Upper lobe of right lung (tissue), 1 donor: ENCODE measurements around the gene LAPTM4A. TPM values are rescaled to one million over a fixed set of nuclear protein-coding genes. Genes with fewer than 3 reads are reported as not detected.
A peak's percentile ranks its signal among the peaks of the same experiment; 100 is the strongest.

Source experiments
- ATAC-seq: fragments of 200-7000 bp; cut with Tn5 transposase; one replicate; pipeline ENCODE4 v1.9.1; 2020; ENCODE audit warnings: mild to moderate bottlenecking, moderate library complexity
- DNase-seq: peaks from one replicate; pipeline ENCODE4 v3.0.0-alpha.2; 2020
- H3K27ac ChIP-seq: fragments of 200-600 bp; one replicate; pipeline ENCODE4 v1.8.0; 2022
- H3K27me3 ChIP-seq: fragments of 200-600 bp; one replicate; pipeline ENCODE4 v1.8.0; 2022; ENCODE audit warnings: mild to moderate bottlenecking
- H3K36me3 ChIP-seq: fragments of 200-600 bp; one replicate; pipeline ENCODE4 v1.8.0; 2022
- H3K4me1 ChIP-seq: fragments of 200-600 bp; one replicate; pipeline ENCODE4 v1.8.0; 2022
- H3K4me3 ChIP-seq: fragments of 200-600 bp; one replicate; pipeline ENCODE4 v1.8.0; 2022; ENCODE audit warnings: mild to moderate bottlenecking
- H3K9me3 ChIP-seq: fragments of 200-600 bp; one replicate; pipeline ENCODE4 v1.8.0; 2022
- intact Hi-C: fragments of 100-400 bp; cut with DNase I; formaldehyde crosslinking; loops from one replicate; pipeline ENCODE4 v1.11.0; 2022
- total RNA-seq: library from RNA; stranded (reverse); fragmentation: NEBNext Ultra II Directional; extraction: Animal tissue kit (Norgen Biotek cat#: 25700); gene quantifications from one replicate; pipeline ENCODE4 v1.2.1, GENCODE V29; 2021
- TF ChIP-seq, protein P1 (sequence below): fragments of 200-600 bp; IDR thresholded peaks from one replicate; pipeline ENCODE4 v1.8.0; 2022; ENCODE audit warnings: antibody characterized with exemption
- donor health status: DM: no; HTN: yes; CAD: no; lungs with severe emphysema.

Gene LAPTM4A
- total RNA-seq, 1 donor from 2014 or later, result 245 TPM

DNA sequence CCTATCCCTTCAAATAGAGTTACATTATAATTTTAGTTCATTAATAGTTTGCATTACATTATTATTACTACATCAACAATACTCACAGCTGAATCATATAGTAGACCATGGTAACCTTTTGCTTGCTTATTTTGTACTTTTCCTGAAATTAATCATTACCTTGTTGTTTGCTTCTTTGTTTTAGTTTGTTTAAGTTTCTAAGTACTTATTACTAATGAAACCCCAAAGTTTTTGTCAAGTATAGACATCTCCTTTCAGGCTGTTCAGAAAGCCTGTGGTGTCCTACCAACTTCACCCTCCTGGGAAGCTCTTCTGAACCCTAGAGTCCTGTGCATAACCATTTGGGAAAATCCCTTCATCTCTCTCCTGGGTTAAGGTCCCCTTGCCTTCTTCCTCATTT, 43.5 kb upstream of the LAPTM4A start:
- Histone ChIP-seq H3K27me3 (no peaks in the 10 kb centered on the region), H3K4me3 (no peak overlapping the region), H3K36me3 (no peaks in the 10 kb centered on the region), H3K9me3 (no peaks in the 10 kb centered on the region), H3K4me1 (no peaks in the 10 kb centered on the region), H3K27ac (no peak overlapping the region)
- TF ChIP-seq, protein P1, sequence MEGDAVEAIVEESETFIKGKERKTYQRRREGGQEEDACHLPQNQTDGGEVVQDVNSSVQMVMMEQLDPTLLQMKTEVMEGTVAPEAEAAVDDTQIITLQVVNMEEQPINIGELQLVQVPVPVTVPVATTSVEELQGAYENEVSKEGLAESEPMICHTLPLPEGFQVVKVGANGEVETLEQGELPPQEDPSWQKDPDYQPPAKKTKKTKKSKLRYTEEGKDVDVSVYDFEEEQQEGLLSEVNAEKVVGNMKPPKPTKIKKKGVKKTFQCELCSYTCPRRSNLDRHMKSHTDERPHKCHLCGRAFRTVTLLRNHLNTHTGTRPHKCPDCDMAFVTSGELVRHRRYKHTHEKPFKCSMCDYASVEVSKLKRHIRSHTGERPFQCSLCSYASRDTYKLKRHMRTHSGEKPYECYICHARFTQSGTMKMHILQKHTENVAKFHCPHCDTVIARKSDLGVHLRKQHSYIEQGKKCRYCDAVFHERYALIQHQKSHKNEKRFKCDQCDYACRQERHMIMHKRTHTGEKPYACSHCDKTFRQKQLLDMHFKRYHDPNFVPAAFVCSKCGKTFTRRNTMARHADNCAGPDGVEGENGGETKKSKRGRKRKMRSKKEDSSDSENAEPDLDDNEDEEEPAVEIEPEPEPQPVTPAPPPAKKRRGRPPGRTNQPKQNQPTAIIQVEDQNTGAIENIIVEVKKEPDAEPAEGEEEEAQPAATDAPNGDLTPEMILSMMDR, result no peak
- DNase-seq (no peak), ATAC-seq (no peak)
- intact Hi-C loops, result loop anchor here (10.0 kb wide), 1 partner anchor 80 kb away; the partner anchor contains the start of gene MATN3

DNA sequence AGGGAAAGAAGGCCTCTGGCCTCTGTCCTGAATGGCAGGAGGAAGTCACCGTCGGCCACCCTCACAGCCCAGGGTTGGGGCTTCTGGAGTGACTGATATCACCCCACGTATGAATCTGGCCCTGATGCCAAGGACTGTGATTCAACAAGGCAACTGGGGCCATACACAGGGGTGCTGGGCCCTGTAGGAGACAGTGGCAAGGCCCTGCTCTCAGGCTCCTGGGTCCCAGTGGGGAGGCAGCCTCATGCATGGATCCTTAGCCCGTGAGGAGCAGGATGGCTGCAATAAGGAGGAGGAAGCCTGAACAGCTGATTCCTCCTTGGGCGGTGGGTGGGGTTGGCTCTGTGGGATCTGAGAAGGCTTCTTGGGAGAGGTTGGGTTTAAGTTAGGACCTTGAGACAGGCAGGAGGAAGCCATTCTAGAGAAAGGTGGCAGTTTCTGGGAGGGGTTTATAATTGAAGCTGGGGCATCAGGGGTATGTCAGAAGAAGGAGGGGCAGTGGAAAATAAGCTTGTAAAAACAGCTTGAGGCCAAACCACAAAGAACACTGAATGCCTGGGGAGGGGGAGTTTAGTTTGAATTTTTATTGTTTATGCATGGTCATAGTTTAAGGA, 42.8 kb upstream of the LAPTM4A start:
- ATAC-seq (no peak), DNase-seq (no peak)
- no peaks in the 10 kb centered on the region for H3K36me3 ChIP-seq
- H3K27me3 ChIP-seq, result no peaks in the 10 kb centered on the region
- no peaks in the 10 kb centered on the region for H3K9me3 ChIP-seq
- TF ChIP-seq, protein P1, result no peak
- no peak overlapping the region for H3K27ac ChIP-seq
- no peak overlapping the region for H3K4me3 ChIP-seq
- H3K4me1 ChIP-seq, result no peaks in the 10 kb centered on the region
- intact Hi-C loops, result loop anchor here (10.0 kb wide), 1 partner anchor 79 kb away; the partner anchor contains the start of gene MATN3

DNA sequence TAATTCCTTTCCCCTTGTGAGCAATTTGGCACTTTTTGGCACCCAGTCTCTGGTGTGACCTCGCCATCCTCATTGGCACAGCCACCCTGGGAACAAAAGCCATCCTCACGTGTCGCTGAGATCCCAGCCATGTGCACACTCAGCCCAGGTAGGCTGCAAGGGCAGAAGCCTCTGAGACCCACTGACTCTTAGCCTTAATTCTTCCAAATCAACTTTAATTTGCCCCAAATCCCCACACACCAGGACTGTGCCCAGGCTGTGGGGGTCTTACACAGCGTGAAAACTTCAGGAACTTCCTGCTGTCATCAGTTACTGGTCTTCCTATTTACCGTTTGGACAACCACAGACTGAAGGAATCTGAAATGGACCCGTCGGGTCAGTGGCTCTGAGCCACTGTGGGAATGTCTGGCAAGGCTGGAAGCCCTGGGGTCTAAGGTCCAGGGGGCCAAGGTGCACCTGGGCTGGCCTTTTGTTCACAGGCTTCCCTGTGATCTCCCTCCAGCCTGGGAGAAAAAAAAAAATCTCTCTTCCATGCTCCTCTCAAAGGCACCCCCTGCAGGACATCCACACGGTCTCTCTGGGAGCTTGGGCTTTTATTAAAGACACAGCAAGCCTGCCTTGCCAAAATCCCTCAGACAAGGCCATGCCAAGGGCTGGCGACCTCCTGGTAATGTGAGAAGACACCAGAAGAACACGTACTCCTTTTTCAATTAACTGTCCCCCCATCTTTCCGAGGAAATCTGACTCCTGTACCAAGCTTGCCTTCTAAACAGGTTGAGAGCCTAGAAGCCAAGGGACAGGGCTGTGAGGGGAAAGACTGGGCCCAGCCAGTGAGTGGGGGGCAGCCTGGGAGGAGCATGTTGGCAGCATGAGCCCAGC, 42.1 kb upstream of the LAPTM4A start:
- no peaks in the 10 kb centered on the region for H3K27me3 ChIP-seq
- H3K36me3 ChIP-seq, result no peaks in the 10 kb centered on the region
- TF ChIP-seq, protein P1, result peak; percentile 40
- intact Hi-C loops, result loop anchor here (10.0 kb wide), 1 partner anchor 79 kb away; the partner anchor contains the start of gene MATN3
- H3K9me3 ChIP-seq, result no peaks in the 10 kb centered on the region
- no peak for DNase-seq
- no peak overlapping the region for H3K27ac ChIP-seq
- peak; percentile 26 for ATAC-seq
- H3K4me1 ChIP-seq, result no peaks in the 10 kb centered on the region
- no peak overlapping the region for H3K4me3 ChIP-seq

DNA sequence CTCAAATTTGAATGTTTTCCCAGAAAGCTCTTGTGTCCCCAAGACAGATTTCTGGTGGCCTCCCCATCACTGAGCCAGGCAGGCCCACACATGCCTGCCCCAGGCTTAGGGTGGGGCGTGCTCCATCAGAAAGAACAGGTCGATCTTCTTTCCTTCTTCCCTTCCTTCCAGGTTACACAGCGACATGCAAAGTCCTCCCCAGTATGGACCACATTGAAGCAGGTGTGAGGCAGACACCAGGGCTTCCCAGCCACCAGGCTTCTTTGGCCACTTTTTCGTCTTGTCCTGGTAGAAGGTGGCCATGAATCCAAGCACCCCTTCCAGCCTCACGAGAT, 41.4 kb upstream of the LAPTM4A start:
- Histone ChIP-seq H3K4me1 (no peaks in the 10 kb centered on the region), H3K27ac (no peak overlapping the region), H3K36me3 (no peaks in the 10 kb centered on the region), H3K4me3 (no peak overlapping the region), H3K27me3 (no peaks in the 10 kb centered on the region), H3K9me3 (no peaks in the 10 kb centered on the region)
- intact Hi-C loops, result loop anchor here (10.0 kb wide), 1 partner anchor 78 kb away; the partner anchor contains the start of gene MATN3
- TF ChIP-seq, protein P1, result no peak
- DNase-seq (no peak), ATAC-seq (no peak)

DNA sequence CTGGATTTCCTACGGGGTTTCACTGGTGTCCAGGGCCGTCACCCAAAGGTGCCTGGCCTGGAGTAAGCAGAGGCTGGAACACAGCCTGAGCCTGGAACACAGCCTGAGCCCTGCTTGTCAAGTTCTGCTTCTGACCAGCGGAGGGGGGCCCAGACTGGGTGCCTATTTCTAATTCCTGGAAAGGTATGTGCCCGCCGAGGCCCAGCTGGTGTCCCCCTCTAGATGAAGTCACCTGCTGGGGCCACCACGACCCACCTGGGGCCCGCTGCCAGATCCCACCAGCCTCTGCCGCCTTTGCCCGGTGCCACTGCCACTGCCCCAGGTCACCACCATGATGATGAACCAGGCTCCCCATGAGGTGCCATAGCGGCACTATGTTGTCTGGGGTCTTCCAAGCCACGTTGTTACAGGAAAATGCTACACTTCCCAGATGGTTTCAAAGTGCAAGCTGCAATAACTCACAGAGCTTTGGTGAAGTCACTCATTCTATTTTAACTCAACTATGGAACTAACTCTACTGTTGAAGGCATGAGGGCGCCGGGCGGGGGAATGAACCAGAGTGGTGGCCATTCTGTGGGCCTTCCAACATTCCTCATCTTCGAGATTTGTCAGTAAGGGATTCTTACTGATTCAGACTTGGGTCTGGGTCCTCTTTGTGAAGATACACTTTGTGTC, 40.9 kb upstream of the LAPTM4A start:
- Histone ChIP-seq H3K27ac (no peak overlapping the region), H3K36me3 (no peaks in the 10 kb centered on the region), H3K4me3 (no peak overlapping the region), H3K9me3 (no peaks in the 10 kb centered on the region), H3K27me3 (no peaks in the 10 kb centered on the region), H3K4me1 (no peaks in the 10 kb centered on the region)
- TF ChIP-seq, protein P1, result no peak
- ATAC-seq (no peak), DNase-seq (no peak)
- intact Hi-C loops, result loop anchor here (10.0 kb wide), 1 partner anchor 78 kb away; the partner anchor contains the start of gene MATN3
